ENCODE data around the gene LDLRAD2.

Gene LDLRAD2

GRCh38 chr1:21786640-21787039 is 25.4 kb upstream of the LDLRAD2 start:
- Histone ChIP-seq H3K36me3 (ENCODE audit: insufficient read depth, low read length) (no peaks in the 10 kb centered on the region), H3K9ac (ENCODE audit: low read depth, low read length) (no peak overlapping the region), H3K9me3 (replicated peaks; ENCODE audit: low read length) (no peaks in the 10 kb centered on the region), H3K4me1 (ENCODE audit: control insufficient read depth, insufficient read depth, low read length) (no peaks in the 10 kb centered on the region), H3K27me3 (ENCODE audit: control insufficient read depth, insufficient read depth, low read length) (no peaks in the 10 kb centered on the region), H3K4me3 (ENCODE audit: low read length) (no peak overlapping the region), H3K4me2 (ENCODE audit: low read length) (no peak overlapping the region)

GRCh38 chr1:21793104-21793503 is 19.0 kb upstream of the LDLRAD2 start:
- Histone ChIP-seq H3K4me1 (ENCODE audit: control insufficient read depth, insufficient read depth, low read length) (no peaks in the 10 kb centered on the region), H3K9me3 (replicated peaks; ENCODE audit: low read length) (peaks cover 8% of the 10 kb centered on the region), H3K4me2 (ENCODE audit: low read length) (no peak overlapping the region), H3K36me3 (ENCODE audit: insufficient read depth, low read length) (no peaks in the 10 kb centered on the region), H3K9ac (ENCODE audit: low read depth, low read length) (no peak overlapping the region), H3K4me3 (ENCODE audit: low read length) (no peak overlapping the region), H3K27me3 (ENCODE audit: control insufficient read depth, insufficient read depth, low read length) (no peaks in the 10 kb centered on the region)

- Histone ChIP-seq H3K9ac (ENCODE audit: low read depth, low read length) (no peak overlapping the region), H3K27me3 (ENCODE audit: control insufficient read depth, insufficient read depth, low read length) (no peaks in the 10 kb centered on the region), H3K9me3 (replicated peaks; ENCODE audit: low read length) (peaks cover 8% of the 10 kb centered on the region), H3K4me1 (ENCODE audit: control insufficient read depth, insufficient read depth, low read length) (no peaks in the 10 kb centered on the region), H3K4me3 (ENCODE audit: low read length) (no peak overlapping the region), H3K4me2 (ENCODE audit: low read length) (no peak overlapping the region), H3K36me3 (ENCODE audit: insufficient read depth, low read length) (no peaks in the 10 kb centered on the region)
Measured at GRCh38 chr1:21794656-21795055, 17.4 kb upstream of the LDLRAD2 start.

GRCh38 chr1:21795075-21795474 is 17.0 kb upstream of the LDLRAD2 start:
- no peaks in the 10 kb centered on the region for H3K36me3 ChIP-seq (ENCODE audit: insufficient read depth, low read length)
- H3K4me1 ChIP-seq (ENCODE audit: control insufficient read depth, insufficient read depth, low read length): no peaks in the 10 kb centered on the region
- no peak overlapping the region for H3K4me3 ChIP-seq (ENCODE audit: low read length)
- peaks cover 8% of the 10 kb centered on the region for H3K9me3 ChIP-seq (replicated peaks; ENCODE audit: low read length)
- H3K4me2 ChIP-seq (ENCODE audit: low read length): no peak overlapping the region
- H3K27me3 ChIP-seq (ENCODE audit: control insufficient read depth, insufficient read depth, low read length): no peaks in the 10 kb centered on the region
- no peak overlapping the region for H3K9ac ChIP-seq (ENCODE audit: low read depth, low read length)

- Histone ChIP-seq H3K4me2 (ENCODE audit: low read length) (no peak overlapping the region), H3K9me3 (replicated peaks; ENCODE audit: low read length) (peaks cover 5% of the 10 kb centered on the region), H3K4me3 (ENCODE audit: low read length) (no peak overlapping the region), H3K27me3 (ENCODE audit: control insufficient read depth, insufficient read depth, low read length) (peaks cover 4% of the 10 kb centered on the region), H3K4me1 (ENCODE audit: control insufficient read depth, insufficient read depth, low read length) (no peaks in the 10 kb centered on the region), H3K9ac (ENCODE audit: low read depth, low read length) (no peak overlapping the region), H3K36me3 (ENCODE audit: insufficient read depth, low read length) (no peaks in the 10 kb centered on the region)
Measured at GRCh38 chr1:21799730-21800129, 12.3 kb upstream of the LDLRAD2 start.

GRCh38 chr1:21801100-21801499 is 11.0 kb upstream of the LDLRAD2 start:
- Histone ChIP-seq H3K36me3 (ENCODE audit: insufficient read depth, low read length) (no peaks in the 10 kb centered on the region), H3K4me2 (ENCODE audit: low read length) (no peak overlapping the region), H3K4me3 (ENCODE audit: low read length) (no peak overlapping the region), H3K9ac (ENCODE audit: low read depth, low read length) (no peak overlapping the region), H3K27me3 (ENCODE audit: control insufficient read depth, insufficient read depth, low read length) (peaks cover 4% of the 10 kb centered on the region), H3K4me1 (ENCODE audit: control insufficient read depth, insufficient read depth, low read length) (no peaks in the 10 kb centered on the region), H3K9me3 (replicated peaks; ENCODE audit: low read length) (no peaks in the 10 kb centered on the region)

GRCh38 chr1:21804536-21804935 is 7.5 kb upstream of the LDLRAD2 start:
- H3K4me3 ChIP-seq (ENCODE audit: low read length): no peak overlapping the region

GRCh38 chr1:21813542-21813941 is 1.5 kb downstream of the LDLRAD2 start:
- Histone ChIP-seq H3K36me3 (ENCODE audit: insufficient read depth, low read length) (no peaks in the 10 kb centered on the region), H3K9ac (ENCODE audit: low read depth, low read length) (no peak overlapping the region), H3K4me3 (ENCODE audit: low read length) (no peak overlapping the region), H3K4me1 (ENCODE audit: control insufficient read depth, insufficient read depth, low read length) (peaks cover 13% of the 10 kb centered on the region), H3K27me3 (ENCODE audit: control insufficient read depth, insufficient read depth, low read length) (peaks cover 2% of the 10 kb centered on the region), H3K4me2 (ENCODE audit: low read length) (no peak overlapping the region), H3K9me3 (replicated peaks; ENCODE audit: low read length) (no peaks in the 10 kb centered on the region)

More at GRCh38 chr1:21804536-21804935, 7.5 kb upstream of the LDLRAD2 start:
- H3K4me2 ChIP-seq (ENCODE audit: low read length): no peak overlapping the region
- H3K27me3 ChIP-seq (ENCODE audit: control insufficient read depth, insufficient read depth, low read length): peaks cover 11% of the 10 kb centered on the region
- H3K9me3 ChIP-seq (replicated peaks; ENCODE audit: low read length): no peaks in the 10 kb centered on the region
- H3K36me3 ChIP-seq (ENCODE audit: insufficient read depth, low read length): no peaks in the 10 kb centered on the region
- H3K9ac ChIP-seq (ENCODE audit: low read depth, low read length): no peak overlapping the region
- no peaks in the 10 kb centered on the region for H3K4me1 ChIP-seq (ENCODE audit: control insufficient read depth, insufficient read depth, low read length)

- Histone ChIP-seq H3K9me3 (replicated peaks; ENCODE audit: low read length) (no peaks in the 10 kb centered on the region), H3K4me2 (ENCODE audit: low read length) (no peak overlapping the region), H3K9ac (ENCODE audit: low read depth, low read length) (no peak overlapping the region), H3K4me1 (ENCODE audit: control insufficient read depth, insufficient read depth, low read length) (peaks cover 13% of the 10 kb centered on the region), H3K4me3 (ENCODE audit: low read length) (no peak overlapping the region), H3K36me3 (ENCODE audit: insufficient read depth, low read length) (peaks cover 2% of the 10 kb centered on the region), H3K27me3 (ENCODE audit: control insufficient read depth, insufficient read depth, low read length) (peaks cover under 1% of the 10 kb centered on the region)
Measured at GRCh38 chr1:21814241-21814918, 2.3 kb downstream of the LDLRAD2 start.

GRCh38 chr1:21814981-21815582 is 3.0 kb downstream of the LDLRAD2 start:
- no peaks in the 10 kb centered on the region for H3K9me3 ChIP-seq (replicated peaks; ENCODE audit: low read length)
- H3K9ac ChIP-seq (ENCODE audit: low read depth, low read length): no peak overlapping the region
- H3K4me1 ChIP-seq (ENCODE audit: control insufficient read depth, insufficient read depth, low read length): peaks cover 13% of the 10 kb centered on the region
- H3K36me3 ChIP-seq (ENCODE audit: insufficient read depth, low read length): peaks cover 7% of the 10 kb centered on the region
- H3K4me3 ChIP-seq (ENCODE audit: low read length): no peak overlapping the region
- H3K4me2 ChIP-seq (ENCODE audit: low read length): no peak overlapping the region
- H3K27me3 ChIP-seq (ENCODE audit: control insufficient read depth, insufficient read depth, low read length): no peaks in the 10 kb centered on the region

- peaks cover 13% of the 10 kb centered on the region for H3K4me1 ChIP-seq (ENCODE audit: control insufficient read depth, insufficient read depth, low read length)
- no peak overlapping the region for H3K4me2 ChIP-seq (ENCODE audit: low read length)
- H3K4me3 ChIP-seq (ENCODE audit: low read length): no peak overlapping the region
- peaks cover 12% of the 10 kb centered on the region for H3K36me3 ChIP-seq (ENCODE audit: insufficient read depth, low read length)
- no peaks in the 10 kb centered on the region for H3K9me3 ChIP-seq (replicated peaks; ENCODE audit: low read length)
- H3K9ac ChIP-seq (ENCODE audit: low read depth, low read length): no peak overlapping the region
- H3K27me3 ChIP-seq (ENCODE audit: control insufficient read depth, insufficient read depth, low read length): no peaks in the 10 kb centered on the region
Measured at GRCh38 chr1:21815724-21816321, 3.8 kb downstream of the LDLRAD2 start.
